Measurements from ENCODE around the gene CETN2. TPM values are rescaled to one million over a fixed set of nuclear protein-coding genes. Genes with fewer than 3 reads are reported as not detected.

The CETN2 gene
- total RNA-seq, 1 experiment from 2014 or later = 23.8 TPM

- no peaks in the 10 kb centered on the region for H3K4me1 ChIP-seq
- H3K4me1 Mint-ChIP-seq (ENCODE audit: low read depth, unreplicated experiment) = no peaks in the 10 kb centered on the region
- no peak overlapping the region for H3K27ac Mint-ChIP-seq (ENCODE audit: unreplicated experiment)
- no peaks in the 10 kb centered on the region for H3K36me3 ChIP-seq (ENCODE audit: control insufficient read depth, insufficient read depth, low read length)
- no peaks in the 10 kb centered on the region for H3K27me3 ChIP-seq (replicated peaks; ENCODE audit: control insufficient read depth, insufficient read depth, low read length)
- no peak overlapping the region for H3K4me3 Mint-ChIP-seq (ENCODE audit: unreplicated experiment)
- ChIA-PET CTCF (no interaction called here), POLR2A (no interaction called here)
- intact Hi-C loops (cut with micrococcal nuclease; ENCODE audit: unreplicated experiment) = no loop called here
- TF ChIP-seq, protein P1, sequence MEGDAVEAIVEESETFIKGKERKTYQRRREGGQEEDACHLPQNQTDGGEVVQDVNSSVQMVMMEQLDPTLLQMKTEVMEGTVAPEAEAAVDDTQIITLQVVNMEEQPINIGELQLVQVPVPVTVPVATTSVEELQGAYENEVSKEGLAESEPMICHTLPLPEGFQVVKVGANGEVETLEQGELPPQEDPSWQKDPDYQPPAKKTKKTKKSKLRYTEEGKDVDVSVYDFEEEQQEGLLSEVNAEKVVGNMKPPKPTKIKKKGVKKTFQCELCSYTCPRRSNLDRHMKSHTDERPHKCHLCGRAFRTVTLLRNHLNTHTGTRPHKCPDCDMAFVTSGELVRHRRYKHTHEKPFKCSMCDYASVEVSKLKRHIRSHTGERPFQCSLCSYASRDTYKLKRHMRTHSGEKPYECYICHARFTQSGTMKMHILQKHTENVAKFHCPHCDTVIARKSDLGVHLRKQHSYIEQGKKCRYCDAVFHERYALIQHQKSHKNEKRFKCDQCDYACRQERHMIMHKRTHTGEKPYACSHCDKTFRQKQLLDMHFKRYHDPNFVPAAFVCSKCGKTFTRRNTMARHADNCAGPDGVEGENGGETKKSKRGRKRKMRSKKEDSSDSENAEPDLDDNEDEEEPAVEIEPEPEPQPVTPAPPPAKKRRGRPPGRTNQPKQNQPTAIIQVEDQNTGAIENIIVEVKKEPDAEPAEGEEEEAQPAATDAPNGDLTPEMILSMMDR (IDR thresholded peaks at IDR 0.05; ENCODE audit: insufficient read depth in 1 of 2, low read depth in 1 of 2, low read length in 1 of 2, severe bottlenecking in 1 of 2, unreplicated experiment in 1 of 2) = no peak
- H3K27me3 Mint-ChIP-seq (ENCODE audit: insufficient read depth, unreplicated experiment) = no peaks in the 10 kb centered on the region
- no peak for DNase-seq
- H3K36me3 Mint-ChIP-seq (ENCODE audit: insufficient read depth, unreplicated experiment) = peaks cover 24% of the 10 kb centered on the region
- BruUV-seq (replicated peaks) = no TSS peak
- H3K9me3 ChIP-seq = no peaks in the 10 kb centered on the region
- H3K4me3 ChIP-seq (ENCODE audit: low read depth, low read length) = no peak overlapping the region
- H3K9me3 Mint-ChIP-seq (ENCODE audit: unreplicated experiment) = no peaks in the 10 kb centered on the region
Observed at GRCh38 chrX:152871260-152871659, 40.7 kb upstream of the CETN2 start.

- TF ChIP-seq, protein P1 (IDR thresholded peaks at IDR 0.05; ENCODE audit: insufficient read depth in 1 of 2, low read depth in 1 of 2, low read length in 1 of 2, severe bottlenecking in 1 of 2, unreplicated experiment in 1 of 2) = no peak
- H3K4me3 Mint-ChIP-seq (ENCODE audit: unreplicated experiment) = no peak overlapping the region
- Histone ChIP-seq H3K36me3 (ENCODE audit: control insufficient read depth, insufficient read depth, low read length) (no peaks in the 10 kb centered on the region), H3K4me1 (no peaks in the 10 kb centered on the region), H3K9me3 (no peaks in the 10 kb centered on the region), H3K4me3 (ENCODE audit: low read depth, low read length) (no peak overlapping the region), H3K27me3 (replicated peaks; ENCODE audit: control insufficient read depth, insufficient read depth, low read length) (no peaks in the 10 kb centered on the region)
- no peaks in the 10 kb centered on the region for H3K9me3 Mint-ChIP-seq (ENCODE audit: unreplicated experiment)
- no TSS peak for BruUV-seq (replicated peaks)
- DNase-seq = no peak
- H3K27me3 Mint-ChIP-seq (ENCODE audit: insufficient read depth, unreplicated experiment) = no peaks in the 10 kb centered on the region
- POLR2A ChIA-PET = no interaction called here
- H3K4me1 Mint-ChIP-seq (ENCODE audit: low read depth, unreplicated experiment) = no peaks in the 10 kb centered on the region
- H3K27ac Mint-ChIP-seq (ENCODE audit: unreplicated experiment) = no peak overlapping the region
- CTCF ChIA-PET = no interaction called here
- peaks cover 24% of the 10 kb centered on the region for H3K36me3 Mint-ChIP-seq (ENCODE audit: insufficient read depth, unreplicated experiment)
- intact Hi-C loops (cut with micrococcal nuclease; ENCODE audit: unreplicated experiment) = no loop called here
Observed at GRCh38 chrX:152869972-152870371, 39.4 kb upstream of the CETN2 start.

GRCh38 chrX:152866386-152866785, 35.8 kb upstream of the CETN2 start:
- POLR2A ChIA-PET = no interaction called here
- Histone ChIP-seq H3K4me3 (ENCODE audit: low read depth, low read length) (no peak overlapping the region), H3K9me3 (no peaks in the 10 kb centered on the region), H3K4me1 (no peaks in the 10 kb centered on the region), H3K36me3 (ENCODE audit: control insufficient read depth, insufficient read depth, low read length) (no peaks in the 10 kb centered on the region), H3K27me3 (replicated peaks; ENCODE audit: control insufficient read depth, insufficient read depth, low read length) (no peaks in the 10 kb centered on the region)
- CTCF ChIA-PET = no interaction called here
- BruUV-seq (replicated peaks) = no TSS peak
- no peak overlapping the region for H3K4me3 Mint-ChIP-seq (ENCODE audit: unreplicated experiment)
- TF ChIP-seq, protein P1 (IDR thresholded peaks at IDR 0.05; ENCODE audit: insufficient read depth in 1 of 2, low read depth in 1 of 2, low read length in 1 of 2, severe bottlenecking in 1 of 2, unreplicated experiment in 1 of 2) = no peak
- intact Hi-C loops (cut with micrococcal nuclease; ENCODE audit: unreplicated experiment) = no loop called here
- peaks cover 40% of the 10 kb centered on the region for H3K36me3 Mint-ChIP-seq (ENCODE audit: insufficient read depth, unreplicated experiment)
- no peak overlapping the region for H3K27ac Mint-ChIP-seq (ENCODE audit: unreplicated experiment)
- H3K4me1 Mint-ChIP-seq (ENCODE audit: low read depth, unreplicated experiment) = no peaks in the 10 kb centered on the region
- no peaks in the 10 kb centered on the region for H3K9me3 Mint-ChIP-seq (ENCODE audit: unreplicated experiment)
- no peaks in the 10 kb centered on the region for H3K27me3 Mint-ChIP-seq (ENCODE audit: insufficient read depth, unreplicated experiment)
- DNase-seq = no peak
